Measurements from ENCODE around the gene DNAJA1. TPM values are rescaled to one million over a fixed set of nuclear protein-coding genes. Genes with fewer than 3 reads are reported as not detected.

The DNAJA1 gene
- total RNA-seq, 1 experiment from 2014 or later, result 117 TPM

GRCh38 chr9:33024966-33025571 lies at the start of gene DNAJA1 (continued):
- TF ChIP-seq POLR2AphosphoS5 (IDR thresholded peaks at IDR 0.05; ENCODE audit: low read depth, low read length), result peak; percentile 99
- TF ChIP-seq ELF1 (IDR thresholded peaks at IDR 0.05; ENCODE audit: borderline replicate concordance, low read depth), result peak; percentile 23; the same call in 1 of the 2 replicates
- TF ChIP-seq ZNF274 (IDR thresholded peaks at IDR 0.05; ENCODE audit: low read depth, low read length), result no peak
- peak; percentile 13; the same call in 1 of the 2 replicates for TF ChIP-seq SRF (IDR thresholded peaks at IDR 0.05; ENCODE audit: low read depth)
- TF ChIP-seq TCF7L2 (IDR thresholded peaks at IDR 0.05; ENCODE audit: borderline replicate concordance, extremely low read depth, insufficient read depth, insufficient read length), result no peak

- Histone ChIP-seq H3K27ac (ENCODE audit: low read depth, low read length) (no peak overlapping the region), H3K4me2 (ENCODE audit: low read length) (no peak overlapping the region), H3K36me3 (ENCODE audit: control insufficient read depth in 1 of 2, insufficient read depth in 2 of 2, low read length in 2 of 2) (peaks cover 13 to 29% of the 10 kb centered on the region in 2 experiments), H3K9me2 (ENCODE audit: insufficient read depth) (no peaks in the 10 kb centered on the region), H3K9ac (ENCODE audit: low read length) (no peak overlapping the region), H4K20me1 (ENCODE audit: insufficient read depth) (no peaks in the 10 kb centered on the region), H3K4me1 (ENCODE audit: control insufficient read depth in 1 of 2, insufficient read depth in 2 of 2, low read length in 2 of 2) (no peaks in the 10 kb centered on the region), H3K79me2 (ENCODE audit: insufficient read depth, low read length) (no peaks in the 10 kb centered on the region), H3K27me3 (ENCODE audit: insufficient read depth, low read length) (no peaks in the 10 kb centered on the region), H3K9me3 (ENCODE audit: control insufficient read depth in 1 of 2, insufficient read depth in 1 of 2, low read depth in 1 of 2, low read length in 2 of 2) (no peaks in the 10 kb centered on the region), H2AFZ (ENCODE audit: low read depth, low read length, poor library complexity, severe bottlenecking) (no peak overlapping the region), H3K4me3 (replicated peaks in 1 of 2; ENCODE audit: low read depth in 1 of 2, low read length in 2 of 2) (no peak overlapping the region)
- ChIA-PET RAD21 (ENCODE audit: low non-redundant PET in 1 of 2, low total read pairs in 2 of 2, uncharacterized antibody in 2 of 2, unreplicated experiment in 2 of 2) (no interaction called here), CTCF (interaction anchor here (1.7 kb wide), 1 partner anchor 397 kb away, joined by 5 read pairs; no protein-coding TSS in a partner anchor), POLR2A (no interaction called here)
- intact Hi-C loops (cut with micrococcal nuclease), result no loop called here
- TF ChIP-seq RAD21 (IDR thresholded peaks at IDR 0.05; ENCODE audit: low read depth), result no peak
- TF ChIP-seq JUND (IDR thresholded peaks at IDR 0.05), result no peak
- TF ChIP-seq ELF1 (IDR thresholded peaks at IDR 0.05; ENCODE audit: borderline replicate concordance, low read depth), result no peak
- no peak for TF ChIP-seq EGR1 (IDR thresholded peaks at IDR 0.05; ENCODE audit: low read depth)
- TF ChIP-seq CEBPB (IDR thresholded peaks at IDR 0.05; ENCODE audit: low read depth), result no peak
- no peak for TF ChIP-seq FOSL1 (IDR thresholded peaks at IDR 0.05; ENCODE audit: low read depth)
- TF ChIP-seq ZFX (IDR thresholded peaks at IDR 0.05), result no peak
- ATAC-seq (no peak), DNase-seq (ENCODE audit: low read depth, low spot score) (no peak)
- BruUV-seq (replicated peaks), result no TSS peak
These were observed 47.0 kb upstream of the DNAJA1 start for GRCh38 chr9:32978051-32978450.
